SK-N-SH (cell line): ENCODE measurements around the gene IPO9. TPM values are rescaled to one million over a fixed set of nuclear protein-coding genes. Genes with fewer than 3 reads are reported as not detected.

Source experiments
- CTCF ChIA-PET: fragments of 300-600, 350-600 bp; formaldehyde crosslinking; extraction: SDS; loops from one replicate; lab custom pipeline; 2021; lab: Yijun Ruan, JAX
- POLR2A ChIA-PET: fragments of 350-600 bp; sonication (Branson Sonifier 250); formaldehyde crosslinking; extraction: SDS; loops from one replicate; lab custom pipeline; 2020; ENCODE audit warnings: antibody characterized with exemption, inconsistent platforms; lab: Yijun Ruan, JAX
- DNase-seq: peaks from one replicate; pipeline ENCODE4 v3.0.0; 2012
- H2AFZ ChIP-seq: fragments of 200-600 bp; sonication (generic); 2 replicates; pipeline ENCODE4 v1.8.1; 2016; ENCODE audit warnings: antibody characterized with exemption, mild to moderate bottlenecking, low read depth
- H3F3A ChIP-seq: fragments of 200-600 bp; sonication (generic); replicated peaks from 2 replicates; pipeline ENCODE3; 2016; ENCODE audit warnings: antibody characterized with exemption, mild to moderate bottlenecking; ENCODE audit not compliant: insufficient read depth
- H3K27ac ChIP-seq, 2 experiments: fragments of 200-500 bp in 1 of 2; fragments of 200-600 bp in 1 of 2; sonication (Bioruptor generic) in 1 of 2; sonication (generic), shearing (Covaris generic) in 1 of 2; 2 replicates each; pipeline versions ENCODE4 v1.5.1 to v1.6.1; 2014 to 2016; ENCODE audit warnings: low read depth in 2 of 2, inconsistent platforms in 1 of 2, low read length in 1 of 2, mild to moderate bottlenecking in 1 of 2, mixed read lengths in 1 of 2
- H3K27me3 ChIP-seq: fragments of 200-600 bp; sonication (generic), shearing (Covaris generic); 2 replicates; pipeline ENCODE4 v1.6.1; 2016; ENCODE audit warnings: mixed run types; ENCODE audit not compliant: insufficient read depth
- H3K36me3 ChIP-seq, 2 experiments: fragments of 200-500 bp in 1 of 2; fragments of 200-600 bp in 1 of 2; sonication (Bioruptor generic) in 1 of 2; sonication (generic) in 1 of 2; replicated peaks in 1 of 2; 2 replicates each; pipeline versions ENCODE3 to v1.5.1; 2014 to 2016; ENCODE audit warnings: low read length in 1 of 2, mild to moderate bottlenecking in 1 of 2; ENCODE audit not compliant: insufficient read depth in 2 of 2, control insufficient read depth in 1 of 2
- H3K4me1 ChIP-seq, 2 experiments: fragments of 200-500 bp in 1 of 2; fragments of 200-600 bp in 1 of 2; sonication (Bioruptor generic) in 1 of 2; sonication (generic), shearing (Covaris generic) in 1 of 2; 2 replicates each; pipeline versions ENCODE4 v1.5.1 to v1.6.1; 2014 to 2016; ENCODE audit warnings: low read depth in 1 of 2, low read length in 1 of 2, mixed run types in 1 of 2; ENCODE audit not compliant: insufficient read depth in 2 of 2, control insufficient read depth in 1 of 2
- H3K4me2 ChIP-seq: fragments of 200-600 bp; sonication (generic), shearing (Covaris generic); 2 replicates; pipeline ENCODE4 v1.6.1; 2017; ENCODE audit warnings: mixed run types
- H3K4me3 ChIP-seq, 2 experiments: fragments of 200-500 bp in 1 of 2; fragments of 200-600 bp in 1 of 2; sonication (Bioruptor generic) in 1 of 2; sonication (generic), shearing (Covaris generic) in 1 of 2; 2 replicates each; pipeline versions ENCODE4 v1.5.1 to v1.8.1; 2014 to 2016; ENCODE audit warnings: low read depth in 2 of 2, inconsistent platforms in 1 of 2, low read length in 1 of 2, mild to moderate bottlenecking in 1 of 2, mixed read lengths in 1 of 2, moderate library complexity in 1 of 2
- H3K79me2 ChIP-seq: fragments of 200-600 bp; sonication (generic); 2 replicates; pipeline ENCODE4 v1.8.1; 2017; ENCODE audit warnings: mild to moderate bottlenecking; ENCODE audit not compliant: insufficient read depth
- H3K9ac ChIP-seq: fragments of 200-600 bp; sonication (generic); 2 replicates; pipeline ENCODE4 v1.6.1; 2017; ENCODE audit warnings: mixed run types
- H3K9me2 ChIP-seq: fragments of 200-600 bp; sonication (generic); 2 replicates; pipeline ENCODE4 v1.6.1; 2017; ENCODE audit warnings: mixed run types
- H3K9me3 ChIP-seq: fragments of 200-600 bp; sonication (generic); 2 replicates; pipeline ENCODE4 v1.6.1; 2017; ENCODE audit warnings: mixed run types, mild to moderate bottlenecking, moderate library complexity
- H4K20me1 ChIP-seq: fragments of 200-600 bp; sonication (generic); 2 replicates; pipeline ENCODE4 v1.6.1; 2017; ENCODE audit warnings: mild to moderate bottlenecking, mixed run types; ENCODE audit not compliant: insufficient read depth
- CHD2 ChIP-seq: fragments of 150-350 bp; IDR thresholded peaks from 2 replicates; pipeline ENCODE4 v1.6.1; 2018; ENCODE audit warnings: low read length; ENCODE audit not compliant: partially characterized antibody
- ELF1 ChIP-seq: IDR thresholded peaks from 2 replicates; pipeline ENCODE4 v1.4.0; 2012
- EZH2phosphoT487 ChIP-seq: fragments of 200-600 bp; sonication (generic); IDR thresholded peaks from 2 replicates; pipeline ENCODE4 v1.6.1; 2017; ENCODE audit warnings: low read depth, mixed run types, mild to moderate bottlenecking, antibody characterized with exemption, moderate library complexity, borderline replicate concordance
- FOSL2 ChIP-seq: IDR thresholded peaks from 2 replicates; pipeline ENCODE4 v1.4.0; 2012; ENCODE audit warnings: low read depth, mild to moderate bottlenecking, moderate library complexity, borderline replicate concordance
- FOXJ3 ChIP-seq: sonication (generic); formaldehyde crosslinking; IDR thresholded peaks from 2 replicates; pipeline ENCODE4 v1.5.1; 2020; ENCODE audit warnings: mild to moderate bottlenecking, missing genetic modification reagents
- FOXM1 ChIP-seq: IDR thresholded peaks from 2 replicates; pipeline ENCODE4 v1.4.0; 2012; ENCODE audit warnings: low read depth, mild to moderate bottlenecking
- NRF1 ChIP-seq: IDR thresholded peaks from 2 replicates; pipeline ENCODE4 v1.6.1; 2012; ENCODE audit warnings: low read depth, mild to moderate bottlenecking, low read length
- RCOR1 ChIP-seq: fragments of 150-350 bp; IDR thresholded peaks from 2 replicates; pipeline ENCODE4 v1.6.1; 2017; ENCODE audit warnings: antibody characterized with exemption, low read length
- RXRA ChIP-seq: IDR thresholded peaks from 2 replicates; pipeline ENCODE4 v1.4.0; 2012; ENCODE audit warnings: low read depth, mild to moderate bottlenecking, borderline replicate concordance
- TEAD4 ChIP-seq: IDR thresholded peaks from 2 replicates; pipeline ENCODE4 v1.4.0; 2012; ENCODE audit warnings: mild to moderate bottlenecking, borderline replicate concordance; ENCODE audit not compliant: insufficient read depth
- YY1 ChIP-seq: IDR thresholded peaks from 2 replicates; pipeline ENCODE4 v1.4.0; 2012; ENCODE audit warnings: low read depth, mild to moderate bottlenecking
- WGBS: methylation state at CpG from one replicate; pipeline ENCODE4 v1.1.6; 2017; ENCODE audit warnings: low lambda C conversion rate; 5-methylcytosine and 5-hydroxymethylcytosine counted together
- polyA plus RNA-seq, 3 experiments: library from polyadenylated mRNA; depleted of rRNA; stranded (reverse); fragments of >200 nt; gene quantifications; 2 replicates each; pipeline ENCODE4 v1.2.3, GENCODE V29; 2012
- TF ChIP-seq, protein P1 (sequence below): fragments of 150-350 bp; IDR thresholded peaks from 2 replicates; pipeline ENCODE4 v1.6.1; 2017; ENCODE audit warnings: antibody characterized with exemption, low read length, low read depth, borderline replicate concordance
- TF ChIP-seq, protein P2 (sequence below): IDR thresholded peaks from 2 replicates; pipeline ENCODE4 v1.4.0; 2012; ENCODE audit warnings: low read depth
- TF ChIP-seq, protein P3 (sequence below): fragments of 150-350 bp; IDR thresholded peaks from 2 replicates; pipeline ENCODE4 v1.6.1; 2016; ENCODE audit warnings: mild to moderate bottlenecking, low read depth, low read length
- TF ChIP-seq, protein P4 (sequence below): IDR thresholded peaks from 2 replicates; pipeline ENCODE4 v1.4.0; 2012; ENCODE audit warnings: low read depth, borderline replicate concordance
- TF ChIP-seq, protein P5 (sequence below): fragments of 200-600 bp; sonication (generic); IDR thresholded peaks from 2 replicates; pipeline ENCODE4 v1.6.1; 2017; ENCODE audit warnings: antibody characterized with exemption, mild to moderate bottlenecking, moderate library complexity

The IPO9 gene
- polyA plus RNA-seq, 1 of the 3 experiments (the other 2 are of a cell fraction): 24.5 TPM

DNA sequence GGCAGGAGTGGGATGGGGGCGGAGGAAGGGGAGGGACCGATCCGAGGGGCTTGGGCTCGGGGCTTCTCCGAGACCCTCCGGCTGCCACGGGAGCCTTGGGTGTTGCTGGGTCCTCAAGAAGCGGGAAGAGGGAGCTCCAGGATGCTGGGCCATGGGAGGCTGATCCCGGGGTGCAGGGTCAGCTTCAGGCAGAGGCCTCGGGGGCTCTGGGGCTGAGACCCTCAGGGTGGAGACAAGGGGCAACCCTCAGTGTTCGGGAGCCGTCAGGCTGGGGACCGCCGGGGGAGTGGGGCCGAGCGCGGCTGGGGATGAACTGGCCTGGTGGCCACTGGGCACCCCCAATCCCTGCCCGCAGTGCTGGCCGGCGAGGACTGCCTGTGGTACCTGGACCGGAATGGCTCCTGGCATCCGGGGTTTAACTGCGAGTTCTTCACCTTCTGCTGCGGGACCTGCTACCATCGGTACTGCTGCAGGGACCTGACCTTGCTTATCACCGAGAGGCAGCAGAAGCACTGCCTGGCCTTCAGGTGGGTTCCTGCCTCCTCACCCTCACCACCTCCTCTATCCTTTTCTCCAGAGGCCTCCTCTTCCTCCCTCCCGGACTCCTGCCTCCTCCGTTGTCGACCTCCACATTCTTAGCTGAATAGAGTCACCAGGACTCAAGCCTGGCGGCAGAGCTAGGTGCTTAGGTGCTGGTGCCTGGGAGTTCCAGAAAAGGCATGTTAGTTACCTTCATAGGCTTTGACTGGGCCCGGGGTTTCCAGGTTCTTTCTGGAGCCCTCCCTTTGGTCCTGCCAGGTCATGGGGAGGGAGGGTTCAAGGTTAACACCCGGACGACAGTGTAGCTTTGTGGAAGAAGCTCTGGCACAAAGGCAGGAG lies 60.4 kb downstream of the IPO9 start:
- Histone ChIP-seq H4K20me1 (no peaks in the 10 kb centered on the region), H3K9me2 (no peaks in the 10 kb centered on the region), H3K9me3 (no peaks in the 10 kb centered on the region), H3K36me3 (peaks cover 0 to 2% of the 10 kb centered on the region in 2 experiments), H3K4me2 (peak overlapping the region; percentile 92), H3K4me1 (peaks cover 19 to 27% of the 10 kb centered on the region in 2 experiments; a peak in 3 of 4 replicates), H3K4me3 (peak overlapping the region; percentile 70 to 89), H3K27me3 (no peaks in the 10 kb centered on the region), H2AFZ (peak overlapping the region; percentile 87), H3K27ac (peak overlapping the region in 1 of 2 experiments; percentile 76; a peak in 3 of 4 replicates), H3K9ac (peak overlapping the region; percentile 80)
- ChIA-PET POLR2A (interaction anchor here (0.8 to 1.3 kb wide), 3 partner anchors 8 to 255 kb away, joined by 3 read pairs; no protein-coding TSS in a partner anchor), CTCF (interaction anchor here (1.0 to 14.7 kb wide), 8 partner anchors 14 to 120 kb away, joined by 3 to 344 read pairs (median 4); partner anchors contain the start of gene RNPEP)
- DNase-seq: no peak
- WGBS: 43% methylated on average over 23 of the region's 33 CpGs
- TF ChIP-seq RCOR1 (no peak), FOXJ3 (CRISPR knock-in tag) (no peak), RXRA (no peak), CHD2 (no peak), ELF1 (no peak), NRF1 (no peak), EZH2phosphoT487 (no peak), FOXM1 (no peak), YY1 (no peak), FOSL2 (no peak), TEAD4 (no peak)
- TF ChIP-seq, protein P1, sequence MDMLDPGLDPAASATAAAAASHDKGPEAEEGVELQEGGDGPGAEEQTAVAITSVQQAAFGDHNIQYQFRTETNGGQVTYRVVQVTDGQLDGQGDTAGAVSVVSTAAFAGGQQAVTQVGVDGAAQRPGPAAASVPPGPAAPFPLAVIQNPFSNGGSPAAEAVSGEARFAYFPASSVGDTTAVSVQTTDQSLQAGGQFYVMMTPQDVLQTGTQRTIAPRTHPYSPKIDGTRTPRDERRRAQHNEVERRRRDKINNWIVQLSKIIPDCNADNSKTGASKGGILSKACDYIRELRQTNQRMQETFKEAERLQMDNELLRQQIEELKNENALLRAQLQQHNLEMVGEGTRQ: no peak
- TF ChIP-seq, protein P2, sequence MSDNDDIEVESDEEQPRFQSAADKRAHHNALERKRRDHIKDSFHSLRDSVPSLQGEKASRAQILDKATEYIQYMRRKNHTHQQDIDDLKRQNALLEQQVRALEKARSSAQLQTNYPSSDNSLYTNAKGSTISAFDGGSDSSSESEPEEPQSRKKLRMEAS: no peak
- TF ChIP-seq, protein P3, sequence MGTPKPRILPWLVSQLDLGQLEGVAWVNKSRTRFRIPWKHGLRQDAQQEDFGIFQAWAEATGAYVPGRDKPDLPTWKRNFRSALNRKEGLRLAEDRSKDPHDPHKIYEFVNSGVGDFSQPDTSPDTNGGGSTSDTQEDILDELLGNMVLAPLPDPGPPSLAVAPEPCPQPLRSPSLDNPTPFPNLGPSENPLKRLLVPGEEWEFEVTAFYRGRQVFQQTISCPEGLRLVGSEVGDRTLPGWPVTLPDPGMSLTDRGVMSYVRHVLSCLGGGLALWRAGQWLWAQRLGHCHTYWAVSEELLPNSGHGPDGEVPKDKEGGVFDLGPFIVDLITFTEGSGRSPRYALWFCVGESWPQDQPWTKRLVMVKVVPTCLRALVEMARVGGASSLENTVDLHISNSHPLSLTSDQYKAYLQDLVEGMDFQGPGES: no peak
- TF ChIP-seq, protein P4, sequence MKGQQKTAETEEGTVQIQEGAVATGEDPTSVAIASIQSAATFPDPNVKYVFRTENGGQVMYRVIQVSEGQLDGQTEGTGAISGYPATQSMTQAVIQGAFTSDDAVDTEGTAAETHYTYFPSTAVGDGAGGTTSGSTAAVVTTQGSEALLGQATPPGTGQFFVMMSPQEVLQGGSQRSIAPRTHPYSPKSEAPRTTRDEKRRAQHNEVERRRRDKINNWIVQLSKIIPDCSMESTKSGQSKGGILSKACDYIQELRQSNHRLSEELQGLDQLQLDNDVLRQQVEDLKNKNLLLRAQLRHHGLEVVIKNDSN: no peak
- TF ChIP-seq, protein P5, sequence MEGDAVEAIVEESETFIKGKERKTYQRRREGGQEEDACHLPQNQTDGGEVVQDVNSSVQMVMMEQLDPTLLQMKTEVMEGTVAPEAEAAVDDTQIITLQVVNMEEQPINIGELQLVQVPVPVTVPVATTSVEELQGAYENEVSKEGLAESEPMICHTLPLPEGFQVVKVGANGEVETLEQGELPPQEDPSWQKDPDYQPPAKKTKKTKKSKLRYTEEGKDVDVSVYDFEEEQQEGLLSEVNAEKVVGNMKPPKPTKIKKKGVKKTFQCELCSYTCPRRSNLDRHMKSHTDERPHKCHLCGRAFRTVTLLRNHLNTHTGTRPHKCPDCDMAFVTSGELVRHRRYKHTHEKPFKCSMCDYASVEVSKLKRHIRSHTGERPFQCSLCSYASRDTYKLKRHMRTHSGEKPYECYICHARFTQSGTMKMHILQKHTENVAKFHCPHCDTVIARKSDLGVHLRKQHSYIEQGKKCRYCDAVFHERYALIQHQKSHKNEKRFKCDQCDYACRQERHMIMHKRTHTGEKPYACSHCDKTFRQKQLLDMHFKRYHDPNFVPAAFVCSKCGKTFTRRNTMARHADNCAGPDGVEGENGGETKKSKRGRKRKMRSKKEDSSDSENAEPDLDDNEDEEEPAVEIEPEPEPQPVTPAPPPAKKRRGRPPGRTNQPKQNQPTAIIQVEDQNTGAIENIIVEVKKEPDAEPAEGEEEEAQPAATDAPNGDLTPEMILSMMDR: no peak
- TF ChIP-seq, all 33 proteins: peak for 0
- peaks cover 5% of the 10 kb centered on the region for H3F3A ChIP-seq
- no peaks in the 10 kb centered on the region for H3K79me2 ChIP-seq
